VCaP (cell line): ENCODE results near the gene NAT16.
"Not testable (repeated sequence)": the region's sequence is repeated elsewhere in the genome, so short reads cannot be mapped to it uniquely, and the experiment has no call there.

ENCODE experiments used
- H3K27ac ChIP-seq: fragments of 450-650 bp; 2 replicates; pipeline ENCODE4 v1.5.1; 2017
- TF ChIP-seq, protein P1 (sequence below): fragments of 450-650 bp; conservative IDR thresholded peaks from 2 replicates; pipeline ENCODE4 v1.5.1; 2017; ENCODE audit warnings: mild to moderate bottlenecking, moderate library complexity

The NAT16 gene

DNA sequence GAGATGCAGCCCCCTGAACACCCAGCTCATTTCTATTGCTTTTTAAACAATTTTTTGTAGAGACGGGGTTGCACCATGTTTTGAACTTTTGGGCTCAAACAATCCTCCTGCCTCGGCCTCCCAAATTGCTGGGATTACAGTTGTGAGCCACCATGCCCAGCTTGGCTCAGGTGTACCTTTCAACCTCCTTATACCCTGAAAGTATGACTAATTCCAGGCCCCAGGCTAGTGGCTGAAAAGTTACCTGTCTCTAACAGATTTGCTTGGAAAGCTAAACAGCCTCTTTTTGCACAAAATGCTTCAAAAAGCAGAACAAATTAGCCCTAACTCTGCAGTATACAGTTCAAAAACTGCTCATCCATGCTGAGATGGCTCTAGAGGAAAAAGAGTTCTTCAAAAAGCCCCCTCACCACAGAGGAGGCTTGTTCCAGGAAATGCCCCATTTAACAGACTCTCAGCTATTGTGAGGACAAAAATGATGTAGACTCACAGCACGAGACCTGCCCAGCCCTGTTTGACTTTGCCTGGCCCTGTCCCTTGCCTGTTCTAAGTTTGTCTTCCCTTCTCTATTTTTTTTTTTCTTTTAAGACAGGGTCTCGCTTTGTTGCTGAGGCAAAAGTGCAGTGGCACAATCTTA lies 39.2 kb downstream of the NAT16 start:
- no peak overlapping the region for H3K27ac ChIP-seq

DNA sequence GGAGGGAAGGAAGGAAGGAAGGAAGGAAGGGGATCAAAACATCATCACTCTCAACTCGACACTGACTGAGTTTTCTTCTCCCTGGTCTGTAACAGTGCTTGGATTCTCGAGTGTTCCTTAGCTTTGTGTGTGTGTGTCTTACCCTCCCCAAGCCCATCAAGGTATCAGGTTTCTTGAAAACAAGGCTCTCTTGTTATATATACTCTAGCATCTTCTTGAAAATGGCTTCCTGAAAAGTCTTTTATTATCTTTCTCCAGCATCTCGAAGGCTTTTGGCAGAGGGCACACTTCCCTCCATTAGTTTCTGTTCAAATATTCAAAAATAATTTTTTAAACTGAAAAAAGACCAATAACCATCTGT lies 39.8 kb downstream of the NAT16 start:
- H3K27ac ChIP-seq: no peak overlapping the region
- TF ChIP-seq, protein P1, sequence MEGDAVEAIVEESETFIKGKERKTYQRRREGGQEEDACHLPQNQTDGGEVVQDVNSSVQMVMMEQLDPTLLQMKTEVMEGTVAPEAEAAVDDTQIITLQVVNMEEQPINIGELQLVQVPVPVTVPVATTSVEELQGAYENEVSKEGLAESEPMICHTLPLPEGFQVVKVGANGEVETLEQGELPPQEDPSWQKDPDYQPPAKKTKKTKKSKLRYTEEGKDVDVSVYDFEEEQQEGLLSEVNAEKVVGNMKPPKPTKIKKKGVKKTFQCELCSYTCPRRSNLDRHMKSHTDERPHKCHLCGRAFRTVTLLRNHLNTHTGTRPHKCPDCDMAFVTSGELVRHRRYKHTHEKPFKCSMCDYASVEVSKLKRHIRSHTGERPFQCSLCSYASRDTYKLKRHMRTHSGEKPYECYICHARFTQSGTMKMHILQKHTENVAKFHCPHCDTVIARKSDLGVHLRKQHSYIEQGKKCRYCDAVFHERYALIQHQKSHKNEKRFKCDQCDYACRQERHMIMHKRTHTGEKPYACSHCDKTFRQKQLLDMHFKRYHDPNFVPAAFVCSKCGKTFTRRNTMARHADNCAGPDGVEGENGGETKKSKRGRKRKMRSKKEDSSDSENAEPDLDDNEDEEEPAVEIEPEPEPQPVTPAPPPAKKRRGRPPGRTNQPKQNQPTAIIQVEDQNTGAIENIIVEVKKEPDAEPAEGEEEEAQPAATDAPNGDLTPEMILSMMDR: no peak

More for the DNA sequence above, 39.2 kb downstream of the NAT16 start:
- TF ChIP-seq, protein P1: no peak

DNA sequence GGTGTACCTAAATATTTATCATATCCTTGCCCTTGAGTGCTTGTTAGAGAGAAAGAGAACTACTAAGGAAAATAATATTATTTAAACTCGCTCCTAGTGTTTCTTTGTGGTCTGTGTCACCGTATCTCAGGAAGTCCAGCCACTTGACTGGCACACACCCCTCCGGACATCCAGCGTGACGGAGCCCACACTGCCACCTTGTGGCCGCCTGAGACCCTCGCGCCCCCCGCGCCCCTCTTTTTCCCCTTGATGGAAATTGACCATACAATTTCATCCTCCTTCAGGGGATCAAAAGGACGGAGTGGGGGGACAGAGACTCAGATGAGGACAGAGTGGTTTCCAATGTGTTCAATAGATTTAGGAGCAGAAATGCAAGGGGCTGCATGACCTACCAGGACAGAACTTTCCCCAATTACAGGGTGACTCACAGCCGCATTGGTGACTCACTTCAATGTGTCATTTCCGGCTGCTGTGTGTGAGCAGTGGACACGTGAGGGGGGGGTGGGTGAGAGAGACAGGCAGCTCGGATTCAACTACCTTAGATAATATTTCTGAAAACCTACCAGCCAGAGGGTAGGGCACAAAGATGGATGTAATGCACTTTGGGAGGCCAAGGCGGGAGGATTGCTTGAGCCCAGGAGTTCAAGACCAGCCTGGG lies 41.8 kb downstream of the NAT16 start:
- H3K27ac ChIP-seq: peak overlapping the region; percentile 34
- TF ChIP-seq, protein P1: peak; percentile 94

DNA sequence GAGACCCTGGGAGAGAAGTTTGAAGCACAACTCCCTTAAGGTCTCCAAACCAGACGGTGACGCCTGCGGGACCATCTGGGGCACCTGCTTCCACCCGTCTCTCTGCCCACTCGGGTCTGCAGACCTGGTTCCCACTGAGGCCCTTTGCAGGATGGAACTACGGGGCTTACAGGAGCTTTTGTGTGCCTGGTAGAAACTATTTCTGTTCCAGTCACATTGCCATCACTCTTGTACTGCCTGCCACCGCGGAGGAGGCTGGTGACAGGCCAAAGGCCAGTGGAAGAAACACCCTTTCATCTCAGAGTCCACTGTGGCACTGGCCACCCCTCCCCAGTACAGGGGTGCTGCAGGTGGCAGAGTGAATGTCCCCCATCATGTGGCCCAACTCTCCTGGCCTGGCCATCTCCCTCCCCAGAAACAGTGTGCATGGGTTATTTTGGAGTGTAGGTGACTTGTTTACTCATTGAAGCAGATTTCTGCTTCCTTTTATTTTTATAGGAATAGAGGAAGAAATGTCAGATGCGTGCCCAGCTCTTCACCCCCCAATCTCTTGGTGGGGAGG lies 42.4 kb downstream of the NAT16 start:
- TF ChIP-seq, protein P1: no peak
- peak overlapping the region; percentile 34 for H3K27ac ChIP-seq

DNA sequence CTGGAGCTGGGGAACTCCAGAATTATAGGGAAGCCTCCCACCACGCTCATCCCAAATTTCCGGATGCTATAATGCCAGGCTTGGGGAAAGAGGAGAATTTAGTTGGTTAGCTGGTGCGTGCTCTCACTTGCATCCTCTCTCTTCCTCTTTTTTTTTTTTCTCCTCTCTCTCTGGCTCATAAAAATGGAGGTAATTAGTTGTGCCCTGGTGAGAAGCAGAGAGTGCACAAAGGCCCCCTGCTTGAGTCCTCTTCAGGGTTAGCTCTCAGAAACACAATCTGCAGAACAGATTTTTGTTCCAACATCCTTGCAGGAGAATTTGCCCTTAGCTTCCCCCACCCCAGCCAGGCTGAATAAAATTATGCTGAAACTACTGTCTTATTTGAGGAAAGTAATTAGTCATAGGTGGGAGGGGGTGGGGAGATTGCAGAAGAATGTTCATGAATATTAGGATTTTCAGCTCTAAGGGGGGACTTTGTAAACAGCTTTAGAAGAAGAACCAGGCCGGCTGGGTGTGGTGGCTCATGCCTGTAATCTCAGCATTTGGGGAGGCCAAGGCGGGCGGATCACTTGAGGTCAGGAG lies 45.6 kb downstream of the NAT16 start:
- H3K27ac ChIP-seq: no peak overlapping the region
- TF ChIP-seq, protein P1: no peak

DNA sequence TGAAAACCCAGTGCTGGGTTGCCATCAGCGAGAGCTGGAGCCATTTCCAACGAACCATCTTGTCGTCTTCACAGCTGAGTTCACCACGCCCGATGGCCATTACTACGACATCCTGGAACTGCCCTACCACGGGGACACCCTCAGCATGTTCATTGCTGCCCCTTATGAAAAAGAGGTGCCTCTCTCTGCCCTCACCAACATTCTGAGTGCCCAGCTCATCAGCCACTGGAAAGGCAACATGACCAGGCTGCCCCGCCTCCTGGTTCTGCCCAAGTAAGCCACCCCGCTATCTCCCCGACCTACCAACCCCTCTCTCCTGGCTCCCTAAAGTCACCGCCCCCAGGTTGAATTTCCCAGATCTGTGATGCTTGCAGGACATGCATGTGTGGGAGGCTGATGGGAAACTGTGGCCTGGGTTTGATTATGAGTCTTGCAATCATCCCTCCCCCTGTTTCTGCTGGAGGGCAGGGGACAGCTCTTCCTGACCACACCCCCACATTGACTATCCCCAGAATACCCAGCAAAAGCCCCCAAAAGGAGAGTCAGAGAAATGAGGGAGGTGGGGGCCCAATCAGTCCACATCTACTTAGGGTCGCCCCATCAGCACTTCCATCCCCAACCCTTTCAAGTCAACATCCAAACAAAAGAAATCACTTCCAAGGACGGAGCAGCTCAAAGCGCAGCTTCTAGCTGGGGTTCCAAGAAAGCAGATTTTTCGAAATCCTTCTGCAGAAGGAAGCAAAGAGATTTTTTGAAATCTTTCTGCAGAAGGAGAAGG lies 46.3 kb downstream of the NAT16 start:
- TF ChIP-seq, protein P1: no peak
- H3K27ac ChIP-seq: no peak overlapping the region

DNA sequence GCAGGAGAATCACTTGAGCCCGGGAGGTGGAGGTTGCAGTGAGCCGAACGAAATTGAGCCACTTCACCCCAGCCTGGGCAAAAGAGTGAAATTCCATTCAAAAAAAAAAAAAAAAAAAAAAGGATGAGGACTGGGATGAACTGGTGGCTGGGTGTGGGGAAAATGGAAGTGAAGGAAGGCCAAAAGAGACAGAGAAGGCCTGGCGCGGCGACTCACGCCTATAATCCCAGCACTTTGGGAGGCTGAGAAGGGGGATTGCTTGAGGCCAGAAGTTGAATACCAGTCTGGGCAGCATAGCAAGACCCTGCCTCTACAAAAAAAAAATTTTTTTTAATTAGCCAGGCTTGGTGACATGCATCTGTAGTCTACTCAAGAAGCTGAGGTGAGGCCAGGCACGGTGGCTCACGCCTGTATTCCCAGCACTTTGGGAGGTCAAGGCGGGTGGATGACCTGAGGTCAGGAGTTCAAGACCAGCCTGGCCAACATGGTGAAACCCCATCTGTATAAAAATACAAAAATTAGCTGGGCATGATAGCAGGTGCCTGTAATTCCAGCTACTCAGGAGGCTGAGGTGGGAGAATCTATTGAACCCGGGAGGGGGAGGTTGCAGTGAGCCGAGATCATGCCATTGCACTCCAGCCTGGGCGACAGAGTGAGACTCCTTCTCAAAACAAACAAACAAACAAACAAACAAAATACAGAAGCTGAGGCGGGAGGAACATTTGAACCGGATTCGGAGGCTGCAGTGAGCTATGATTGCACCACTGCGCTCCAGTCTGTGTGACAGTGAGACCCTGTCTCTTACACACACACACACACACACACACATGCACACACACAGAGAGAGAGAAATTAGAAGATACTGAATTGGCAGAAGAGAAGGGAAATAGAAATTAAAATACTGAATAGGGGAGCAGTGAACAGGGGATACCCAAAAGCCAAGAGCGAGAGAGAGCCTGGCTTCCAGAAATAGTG lies 47.2 kb downstream of the NAT16 start:
- H3K27ac ChIP-seq: not testable (repeated sequence)
